HepG2 (cell line): ENCODE data around the gene ANTKMT. TPM values are rescaled to one million over a fixed set of nuclear protein-coding genes. Genes with fewer than 3 reads are reported as not detected.
A peak's percentile ranks its signal among the peaks of the same experiment; 100 is the strongest.

ENCODE experiments used
- ARID2 ChIP-seq: sonication (generic); formaldehyde crosslinking; IDR thresholded peaks from 2 replicates; pipeline ENCODE4 v1.8.1; 2022; ENCODE audit warnings: mild to moderate bottlenecking, missing genetic modification reagents, borderline replicate concordance
- E2F1 ChIP-seq: sonication (generic); formaldehyde crosslinking; IDR thresholded peaks from 2 replicates; pipeline ENCODE4 v1.5.0; 2020; ENCODE audit warnings: missing genetic modification reagents
- MIER3 ChIP-seq: IDR thresholded peaks from 2 replicates; pipeline ENCODE4 v1.6.1; 2016; ENCODE audit warnings: missing compliant biosample characterization, borderline replicate concordance
- PPARG ChIP-seq: conservative IDR thresholded peaks from 2 replicates; pipeline ENCODE4 v1.6.1; 2016; ENCODE audit warnings: missing biosample characterization, missing genetic modification reagents
- PRDM15 ChIP-seq: sonication (generic); formaldehyde crosslinking; IDR thresholded peaks from 2 replicates; pipeline ENCODE4 v1.4.0; 2020; ENCODE audit warnings: missing genetic modification reagents
- SP5 ChIP-seq: IDR thresholded peaks from 2 replicates; pipeline ENCODE4 v1.6.1; 2016; ENCODE audit warnings: low read depth, borderline replicate concordance
- THAP11 ChIP-seq: IDR thresholded peaks from 2 replicates; pipeline ENCODE4 v1.6.1; 2016; ENCODE audit warnings: missing biosample characterization, missing genetic modification reagents
- ZBTB14 ChIP-seq: sonication (generic); formaldehyde crosslinking; IDR thresholded peaks from 2 replicates; pipeline ENCODE4 v1.4.0; 2020; ENCODE audit warnings: missing genetic modification reagents
- ZNF282 ChIP-seq: fragments of 450-650 bp; IDR thresholded peaks from 2 replicates; pipeline ENCODE4 v1.6.1; 2018; ENCODE audit not compliant: partially characterized antibody
- ZNF318 ChIP-seq: sonication (generic); formaldehyde crosslinking; IDR thresholded peaks from 2 replicates; pipeline ENCODE4 v1.4.0; 2020; ENCODE audit warnings: mild to moderate bottlenecking, missing genetic modification reagents
- ZNF510 ChIP-seq: sonication (generic); formaldehyde crosslinking; IDR thresholded peaks from 2 replicates; pipeline ENCODE4 v1.4.0; 2020; ENCODE audit warnings: low read depth, mild to moderate bottlenecking, missing genetic modification reagents
- polyA plus RNA-seq, 8 experiments: library from polyadenylated mRNA; depleted of rRNA in 3 of 8; stranded (reverse) in 7 of 8; unstranded in 1 of 8; fragments of >200 nt; fragmentation: Illumina TruSeq in 4 of 8; extraction: Trizol in 4 of 8; gene quantifications; 2 replicates each; pipeline versions ENCODE4 v1.2.1 to v1.2.3, GENCODE V29; 2011 to 2016; ENCODE audit warnings: low read depth in 4 of 8, missing spikeins in 1 of 8, mixed read lengths in 1 of 8; ENCODE audit not compliant: insufficient read depth in 1 of 8
- total RNA-seq, 5 experiments: library from RNA; depleted of rRNA; stranded (reverse); fragments of >200 nt; fragmentation: Illumina TruSeq; extraction: Trizol; gene quantifications; 2 replicates each; pipeline ENCODE4 v1.2.3, GENCODE V29; 2016; ENCODE audit warnings: low read depth in 1 of 5

The ANTKMT gene
- total and polyA plus RNA-seq, 2 of the 13 experiments (the other 11 are each of a cell fraction or from before 2014, with no cell fraction given), result 7.5 to 47.8 TPM

GRCh38 chr16:680967-681745 is 39.8 kb upstream of the ANTKMT start (continued):
- TF ChIP-seq ZNF318, result no peak
- TF ChIP-seq MIER3, result 0 out of 2 replicates have a peak, but pooled peaks have one; percentile 33
- 0 out of 2 replicates have a peak, but pooled peaks have one; percentile 16 for TF ChIP-seq THAP11
- TF ChIP-seq SP5 (CRISPR knock-in tag), result no peak
- TF ChIP-seq ARID2 (CRISPR knock-in tag), result no peak
- no peak for TF ChIP-seq PRDM15 (CRISPR knock-in tag)
- TF ChIP-seq ZBTB14 (CRISPR knock-in tag), result no peak
- TF ChIP-seq ZNF510 (CRISPR knock-in tag), result no peak
- TF ChIP-seq PPARG (CRISPR knock-in tag), result no peak
- TF ChIP-seq ZNF282, result no peak
- TF ChIP-seq E2F1, result no peak
